Fibroblast of lung (primary cell): ENCODE results near the gene CACNA1S. TPM values are rescaled to one million over a fixed set of nuclear protein-coding genes. Genes with fewer than 3 reads are reported as not detected.

ENCODE experiments used
- DNase-seq, 2 donors: peaks; one replicate each; pipeline versions ENCODE4 v3.0.0 to v3.0.0-alpha.2; 2010; ENCODE audit warnings: low read depth in 2 of 2
- H2AFZ ChIP-seq: 2 replicates; pipeline ENCODE4 v1.5.1; 2012; ENCODE audit warnings: low read length, control low read depth, inconsistent platforms
- H3K27ac ChIP-seq: 2 replicates; pipeline ENCODE4 v1.5.1; 2011; ENCODE audit warnings: low read length, control low read depth; ENCODE audit not compliant: insufficient read depth
- H3K27me3 ChIP-seq: 2 replicates; pipeline ENCODE4 v1.5.1; 2011; ENCODE audit warnings: mild to moderate bottlenecking, low read length; ENCODE audit not compliant: control insufficient read depth, insufficient read depth
- H3K36me3 ChIP-seq: 2 replicates; pipeline ENCODE4 v1.5.1; 2011; ENCODE audit warnings: low read length; ENCODE audit not compliant: control insufficient read depth, insufficient read depth
- H3K4me1 ChIP-seq: 2 replicates; pipeline ENCODE4 v1.5.1; 2011; ENCODE audit warnings: low read length; ENCODE audit not compliant: control insufficient read depth, insufficient read depth; ENCODE audit errors: extremely low read depth
- H3K4me2 ChIP-seq: 2 replicates; pipeline ENCODE4 v1.5.1; 2011; ENCODE audit warnings: low read length, control low read depth; ENCODE audit not compliant: insufficient read depth; ENCODE audit errors: extremely low read depth
- H3K4me3 ChIP-seq, 4 experiments: fragments of 200-600 bp in 1 of 4; sonication (generic) in 1 of 4; replicated peaks in 1 of 4; 2 replicates each; pipeline ENCODE4 v1.5.1; 2011 to 2016; ENCODE audit warnings: low read length in 4 of 4, low read depth in 3 of 4, mild to moderate bottlenecking in 3 of 4, control low read depth in 2 of 4, inconsistent platforms in 1 of 4, mixed read lengths in 1 of 4; ENCODE audit not compliant: insufficient read depth in 1 of 4; ENCODE audit errors: control extremely low read depth in 1 of 4
- H3K79me2 ChIP-seq: 2 replicates; pipeline ENCODE4 v1.5.1; 2012; ENCODE audit warnings: mild to moderate bottlenecking, low read length, inconsistent platforms; ENCODE audit not compliant: control insufficient read depth, insufficient read depth
- H3K9ac ChIP-seq: 2 replicates; pipeline ENCODE4 v1.5.1; 2011; ENCODE audit warnings: mild to moderate bottlenecking, low read length, control low read depth; ENCODE audit not compliant: insufficient read depth
- H3K9me3 ChIP-seq: 2 replicates; pipeline ENCODE4 v1.5.1; 2012; ENCODE audit warnings: low read depth, low read length; ENCODE audit not compliant: control insufficient read depth, insufficient read depth
- H4K20me1 ChIP-seq: 2 replicates; pipeline ENCODE4 v1.5.1; 2011; ENCODE audit warnings: low read length; ENCODE audit not compliant: control insufficient read depth, insufficient read depth; ENCODE audit errors: extremely low read depth
- CTCF ChIP-seq, 2 donors: IDR thresholded peaks in 1 of 2; conservative IDR thresholded peaks in 1 of 2; 1 replicate in 1 of 2; 2 replicates in 1 of 2; pipeline ENCODE4 v1.5.1; 2011 to 2012; ENCODE audit warnings: low read length in 2 of 2, control low read depth in 1 of 2, inconsistent platforms in 1 of 2, low read depth in 1 of 2, mild to moderate bottlenecking in 1 of 2
- EZH2 ChIP-seq: IDR thresholded peaks from 2 replicates; pipeline ENCODE4 v1.5.1; 2012; ENCODE audit warnings: low read length, control low read depth, mild to moderate bottlenecking; ENCODE audit errors: missing control alignments
- polyA plus RNA-seq, 2 donors: library from polyadenylated mRNA; depleted of rRNA in 1 of 2; stranded (reverse) in 1 of 2; unstranded in 1 of 2; fragments of >200 nt; gene quantifications; 2 replicates each; pipeline ENCODE4 v1.2.1, GENCODE V29; 2011 to 2012; ENCODE audit warnings: missing spikeins in 1 of 2
- total RNA-seq: library from RNA; depleted of rRNA; stranded (reverse); fragments of >200 nt; gene quantifications from 2 replicates; pipeline ENCODE4 v1.2.1, GENCODE V29; 2014

The CACNA1S gene
- total and polyA plus RNA-seq, 2 donors (not counting 1 experiment from before 2014, with no cell fraction given): not detected

- no peak overlapping the region for H3K9ac ChIP-seq
- no peak for TF ChIP-seq EZH2
- no peak for TF ChIP-seq CTCF (conservative IDR thresholded peaks at IDR 0.05 in 1 of 2, IDR thresholded peaks at IDR 0.05 in 1 of 2; ENCODE audit: low read depth in 1 of 2, low read length in 2 of 2)
- H3K79me2 ChIP-seq: no peaks in the 10 kb centered on the region
- peaks cover 19% of the 10 kb centered on the region for H3K36me3 ChIP-seq
- H3K9me3 ChIP-seq: no peaks in the 10 kb centered on the region
- no peaks in the 10 kb centered on the region for H4K20me1 ChIP-seq
- H3K4me3 ChIP-seq: no peak overlapping the region
- H2AFZ ChIP-seq: no peak overlapping the region
- no peak for DNase-seq
- no peak overlapping the region for H3K4me2 ChIP-seq
- H3K27me3 ChIP-seq: no peaks in the 10 kb centered on the region
- H3K4me1 ChIP-seq: peaks cover 5% of the 10 kb centered on the region
- H3K27ac ChIP-seq: no peak overlapping the region
Measured at GRCh38 chr1:201142011-201142848, 30.0 kb upstream of the CACNA1S start.

- TF ChIP-seq CTCF (conservative IDR thresholded peaks at IDR 0.05 in 1 of 2, IDR thresholded peaks at IDR 0.05 in 1 of 2; ENCODE audit: low read depth in 1 of 2, low read length in 2 of 2) (no peak), EZH2 (no peak)
- Histone ChIP-seq H3K9ac (no peak overlapping the region), H3K4me3 (no peak overlapping the region), H4K20me1 (no peaks in the 10 kb centered on the region), H3K27ac (no peak overlapping the region), H2AFZ (no peak overlapping the region), H3K4me2 (no peak overlapping the region), H3K79me2 (no peaks in the 10 kb centered on the region), H3K9me3 (no peaks in the 10 kb centered on the region), H3K36me3 (peaks cover 16% of the 10 kb centered on the region), H3K27me3 (no peaks in the 10 kb centered on the region), H3K4me1 (peaks cover 13% of the 10 kb centered on the region)
- DNase-seq: no peak
Measured at GRCh38 chr1:201141418-201141817, 29.2 kb upstream of the CACNA1S start.

GRCh38 chr1:201140941-201141260, 28.7 kb upstream of the CACNA1S start:
- Histone ChIP-seq H4K20me1 (no peaks in the 10 kb centered on the region), H3K9ac (no peak overlapping the region), H3K4me1 (peaks cover 13% of the 10 kb centered on the region), H3K27me3 (no peaks in the 10 kb centered on the region), H3K9me3 (no peaks in the 10 kb centered on the region), H3K4me3 (no peak overlapping the region), H3K36me3 (peaks cover 13% of the 10 kb centered on the region), H2AFZ (no peak overlapping the region), H3K79me2 (no peaks in the 10 kb centered on the region), H3K27ac (no peak overlapping the region), H3K4me2 (no peak overlapping the region)
- no peak for DNase-seq
- TF ChIP-seq EZH2 (no peak), CTCF (conservative IDR thresholded peaks at IDR 0.05 in 1 of 2, IDR thresholded peaks at IDR 0.05 in 1 of 2; ENCODE audit: low read depth in 1 of 2, low read length in 2 of 2) (no peak)
